ENCODE results near the gene FAM78B. TPM values are rescaled to one million over a fixed set of nuclear protein-coding genes. Genes with fewer than 3 reads are reported as not detected.

Gene FAM78B
- total RNA-seq, 1 experiment from 2014 or later = 0.26 TPM

GRCh38 chr1:166136222-166136621 lies 30.6 kb downstream of the FAM78B start:
- intact Hi-C loops (cut with micrococcal nuclease) = loop anchor here (10.0 kb wide), 1 partner anchor 211 kb away; no protein-coding TSS in a partner anchor
- H4K20me1 ChIP-seq (ENCODE audit: low read length) = no peaks in the 10 kb centered on the region
- no peak overlapping the region for H3K4me2 ChIP-seq (ENCODE audit: low read length)
- no peak for ATAC-seq
- no peaks in the 10 kb centered on the region for H3F3A ChIP-seq (ENCODE audit: low read length, unreplicated experiment)
- DNase-seq = no peak
- H3K27me3 ChIP-seq (ENCODE audit: low read length) = peaks cover 7% of the 10 kb centered on the region; the same call in 1 of the 2 replicates
- no peaks in the 10 kb centered on the region for H3K9me3 ChIP-seq (ENCODE audit: low read length)
- no TSS peak for BruUV-seq (replicated peaks)
- no peak overlapping the region for H3K4me3 ChIP-seq (ENCODE audit: low read length)
- H2AFZ ChIP-seq (ENCODE audit: low read length) = no peak overlapping the region
- H3K9ac ChIP-seq (ENCODE audit: low read length) = no peak overlapping the region
- TF ChIP-seq EZH2phosphoT487 (IDR thresholded peaks at IDR 0.05; ENCODE audit: borderline replicate concordance, low read length) (no peak), EZH2 (IDR thresholded peaks at IDR 0.05; ENCODE audit: low read length, unreplicated experiment) (no peak), CTCF (conservative IDR thresholded peaks at IDR 0.05; ENCODE audit: low read depth, low read length) (no peak)
- H3K27ac ChIP-seq (ENCODE audit: low read length) = no peak overlapping the region
- H3K9me2 ChIP-seq (replicated peaks; ENCODE audit: low read length) = no peaks in the 10 kb centered on the region
- no peaks in the 10 kb centered on the region for H3K36me3 ChIP-seq (ENCODE audit: low read depth, low read length)
- no peaks in the 10 kb centered on the region for H3K4me1 ChIP-seq (ENCODE audit: insufficient read depth, low read length)
- ChIA-PET POLR2A (ENCODE audit: unreplicated experiment) (no interaction called here), CTCF (no interaction called here)
- H3K79me2 ChIP-seq (ENCODE audit: low read length) = no peaks in the 10 kb centered on the region

- intact Hi-C loops (cut with micrococcal nuclease) = loop anchor here (2.0 to 10.0 kb wide), 2 partner anchors 209 to 345 kb away; no protein-coding TSS in a partner anchor
- no peaks in the 10 kb centered on the region for H3K4me1 ChIP-seq (ENCODE audit: insufficient read depth, low read length)
- BruUV-seq (replicated peaks) = no TSS peak
These were observed 32.9 kb downstream of the FAM78B start for GRCh38 chr1:166133857-166134256.

More at GRCh38 chr1:166133857-166134256, 32.9 kb downstream of the FAM78B start:
- Histone ChIP-seq H4K20me1 (ENCODE audit: low read length) (no peaks in the 10 kb centered on the region), H3K27me3 (ENCODE audit: low read length) (peaks cover 7% of the 10 kb centered on the region; the same call in 1 of the 2 replicates), H3K36me3 (ENCODE audit: low read depth, low read length) (no peaks in the 10 kb centered on the region), H3K4me2 (ENCODE audit: low read length) (no peak overlapping the region), H3F3A (ENCODE audit: low read length, unreplicated experiment) (no peaks in the 10 kb centered on the region), H3K9me2 (replicated peaks; ENCODE audit: low read length) (no peaks in the 10 kb centered on the region), H2AFZ (ENCODE audit: low read length) (no peak overlapping the region), H3K27ac (ENCODE audit: low read length) (no peak overlapping the region), H3K9me3 (ENCODE audit: low read length) (no peaks in the 10 kb centered on the region), H3K79me2 (ENCODE audit: low read length) (no peaks in the 10 kb centered on the region), H3K4me3 (ENCODE audit: low read length) (no peak overlapping the region), H3K9ac (ENCODE audit: low read length) (no peak overlapping the region)
- DNase-seq = no peak
- TF ChIP-seq EZH2phosphoT487 (IDR thresholded peaks at IDR 0.05; ENCODE audit: borderline replicate concordance, low read length) (no peak), EZH2 (IDR thresholded peaks at IDR 0.05; ENCODE audit: low read length, unreplicated experiment) (no peak), CTCF (conservative IDR thresholded peaks at IDR 0.05; ENCODE audit: low read depth, low read length) (no peak)
- POLR2A ChIA-PET (ENCODE audit: unreplicated experiment) = no interaction called here
- no peak for ATAC-seq
- CTCF ChIA-PET = no interaction called here
